NCI-H345 (cell line): ENCODE data around the gene CD44.

Experiments
- DNase-seq: peaks from one replicate; lab custom pipeline; 2025; lab: John Stamatoyannopoulos, UW

The CD44 gene

GRCh38 chr11:35177370-35177769 is 38.4 kb downstream of the CD44 start:
- DNase-seq = no peak

- no peak for DNase-seq
These were observed 39.3 kb downstream of the CD44 start for GRCh38 chr11:35178067-35178805.

GRCh38 chr11:35178873-35179272 is 39.9 kb downstream of the CD44 start:
- no peak for DNase-seq

GRCh38 chr11:35179466-35180135 is 40.6 kb downstream of the CD44 start:
- no peak for DNase-seq

GRCh38 chr11:35180317-35181233 is 41.6 kb downstream of the CD44 start:
- DNase-seq = no peak

- DNase-seq = no peak
These were observed 43.5 kb downstream of the CD44 start for GRCh38 chr11:35182317-35182939.

GRCh38 chr11:35183326-35183925 is 44.5 kb downstream of the CD44 start:
- DNase-seq = no peak

- no peak for DNase-seq
These were observed 46.7 kb downstream of the CD44 start for GRCh38 chr11:35185696-35186095.

- no peak for DNase-seq
These were observed 49.0 kb downstream of the CD44 start for GRCh38 chr11:35187996-35188395.

GRCh38 chr11:35190804-35191348 is 51.9 kb downstream of the CD44 start:
- DNase-seq = no peak

- DNase-seq = no peak
These were observed 53.4 kb downstream of the CD44 start for GRCh38 chr11:35192347-35192746.

- no peak for DNase-seq
These were observed 54.8 kb downstream of the CD44 start for GRCh38 chr11:35193767-35194166.

- DNase-seq = no peak
These were observed 58.3 kb downstream of the CD44 start for GRCh38 chr11:35197292-35197691.

GRCh38 chr11:35200811-35201341 is 61.9 kb downstream of the CD44 start:
- no peak for DNase-seq

GRCh38 chr11:35204614-35205013 is 65.6 kb downstream of the CD44 start:
- DNase-seq = no peak

- no peak for DNase-seq
These were observed 67.6 kb downstream of the CD44 start for GRCh38 chr11:35206616-35207015.

- no peak for DNase-seq
These were observed 68.8 kb downstream of the CD44 start for GRCh38 chr11:35207471-35208403.

- DNase-seq = no peak
These were observed 69.8 kb downstream of the CD44 start for GRCh38 chr11:35208795-35209194.

GRCh38 chr11:35210876-35211546 is 72.0 kb downstream of the CD44 start:
- no peak for DNase-seq
